K562 (cell line): ENCODE data around the gene LYRM7. TPM values are rescaled to one million over a fixed set of nuclear protein-coding genes. Genes with fewer than 3 reads are reported as not detected.

Source experiments
- CHD7 ChIP-seq: fragments of 200-600 bp; sonication (generic); IDR thresholded peaks from one replicate; pipeline ENCODE4 v1.6.1; 2012; ENCODE audit warnings: mild to moderate bottlenecking, low read depth, low read length, inconsistent platforms
- CREB3L1 ChIP-seq: fragments of 450-650 bp; IDR thresholded peaks from 2 replicates; pipeline ENCODE4 v1.6.1; 2014; ENCODE audit warnings: low read depth, mild to moderate bottlenecking, moderate library complexity, borderline replicate concordance
- polyA plus RNA-seq, 8 experiments: library from polyadenylated mRNA; depleted of rRNA in 4 of 8; stranded (reverse) in 5 of 8; unstranded in 3 of 8; fragments of >200 nt; fragmentation: Nextera tagmentation in 2 of 8; fragmentation: Illumina TruSeq in 1 of 8; extraction: Ambion mirVana in 2 of 8; extraction: Trizol in 1 of 8; gene quantifications; 2 replicates each; pipeline versions ENCODE4 v1.2.1 to v1.2.3, GENCODE V29; 2011 to 2014; ENCODE audit warnings: inconsistent platforms in 1 of 8, missing spikeins in 1 of 8
- total RNA-seq, 7 experiments: library from RNA; depleted of rRNA in 6 of 7; stranded (reverse); fragments of >200 nt in 6 of 7; fragmentation: Illumina TruSeq in 2 of 7; extraction: Trizol in 2 of 7; gene quantifications; 2 replicates each; pipeline versions ENCODE4 v1.2.1 to v1.2.3, GENCODE V29; 2011 to 2021; ENCODE audit warnings: low replicate concordance in 1 of 7

Gene LYRM7
- total and polyA plus RNA-seq, 9 of the 15 experiments (the other 6 are each of a cell fraction or from before 2014, with no cell fraction given): 16.2 to 70.1 (median 33.3) TPM

GRCh38 chr5:131206772-131207171, 36.0 kb downstream of the LYRM7 start (continued):
- TF ChIP-seq CHD7 (no peak), CREB3L1 (no peak)
